Measurements from ENCODE around the gene CTNNA3.

CTNNA3 gene

GRCh38 chr10:66321723-66322665 lies 1374.0 kb downstream of the CTNNA3 start:
- no peaks in the 10 kb centered on the region for H3K79me2 ChIP-seq
- no peak overlapping the region for H2AFZ ChIP-seq
- no peak overlapping the region for H3K4me3 ChIP-seq (ENCODE audit: low read depth, low read length)
- no peak overlapping the region for H3K27ac ChIP-seq
- H3K4me2 ChIP-seq (ENCODE audit: low read length), result no peak overlapping the region
- no peaks in the 10 kb centered on the region for H3K36me3 ChIP-seq (ENCODE audit: control insufficient read depth, insufficient read depth, low read length)
- H3K9me3 ChIP-seq (ENCODE audit: control insufficient read depth, low read length), result no peaks in the 10 kb centered on the region
- H3K4me1 ChIP-seq, result no peaks in the 10 kb centered on the region
- H3K27me3 ChIP-seq (ENCODE audit: control insufficient read depth, insufficient read depth, low read length), result no peaks in the 10 kb centered on the region
- no peak for TF ChIP-seq CTCF (IDR thresholded peaks at IDR 0.05)
- no peak overlapping the region for H3K9ac ChIP-seq

- Histone ChIP-seq H3K9me3 (ENCODE audit: control insufficient read depth, low read length) (no peaks in the 10 kb centered on the region), H2AFZ (no peak overlapping the region), H3K27me3 (ENCODE audit: control insufficient read depth, insufficient read depth, low read length) (no peaks in the 10 kb centered on the region), H3K79me2 (no peaks in the 10 kb centered on the region), H3K27ac (no peak overlapping the region), H3K36me3 (ENCODE audit: control insufficient read depth, insufficient read depth, low read length) (no peaks in the 10 kb centered on the region), H3K4me1 (no peaks in the 10 kb centered on the region), H3K4me3 (ENCODE audit: low read depth, low read length) (no peak overlapping the region), H3K4me2 (ENCODE audit: low read length) (no peak overlapping the region), H3K9ac (no peak overlapping the region)
- TF ChIP-seq CTCF (IDR thresholded peaks at IDR 0.05), result no peak
Measured at GRCh38 chr10:66318761-66319160, 1377.2 kb downstream of the CTNNA3 start.

- H3K4me3 ChIP-seq (ENCODE audit: low read depth, low read length), result no peak overlapping the region
- H3K79me2 ChIP-seq, result no peaks in the 10 kb centered on the region
- no peak for TF ChIP-seq CTCF (IDR thresholded peaks at IDR 0.05)
- no peak overlapping the region for H2AFZ ChIP-seq
- H3K9ac ChIP-seq, result no peak overlapping the region
- no peak overlapping the region for H3K4me2 ChIP-seq (ENCODE audit: low read length)
- H3K36me3 ChIP-seq (ENCODE audit: control insufficient read depth, insufficient read depth, low read length), result no peaks in the 10 kb centered on the region
- H3K27ac ChIP-seq, result no peak overlapping the region
- no peaks in the 10 kb centered on the region for H3K27me3 ChIP-seq (ENCODE audit: control insufficient read depth, insufficient read depth, low read length)
- H3K4me1 ChIP-seq, result no peaks in the 10 kb centered on the region
- H3K9me3 ChIP-seq (ENCODE audit: control insufficient read depth, low read length), result no peaks in the 10 kb centered on the region
Measured at GRCh38 chr10:66307826-66308225, 1388.2 kb downstream of the CTNNA3 start.

- Histone ChIP-seq H3K27ac (no peak overlapping the region), H3K4me2 (ENCODE audit: low read length) (no peak overlapping the region), H3K9me3 (ENCODE audit: control insufficient read depth, low read length) (no peaks in the 10 kb centered on the region), H3K36me3 (ENCODE audit: control insufficient read depth, insufficient read depth, low read length) (no peaks in the 10 kb centered on the region), H3K4me3 (ENCODE audit: low read depth, low read length) (no peak overlapping the region), H2AFZ (no peak overlapping the region), H3K4me1 (no peaks in the 10 kb centered on the region), H3K9ac (no peak overlapping the region), H3K27me3 (ENCODE audit: control insufficient read depth, insufficient read depth, low read length) (no peaks in the 10 kb centered on the region), H3K79me2 (no peaks in the 10 kb centered on the region)
- no peak for TF ChIP-seq CTCF (IDR thresholded peaks at IDR 0.05)
Measured at GRCh38 chr10:66301078-66301477, 1394.9 kb downstream of the CTNNA3 start.

GRCh38 chr10:66295602-66296001 lies 1400.4 kb downstream of the CTNNA3 start:
- TF ChIP-seq CTCF (IDR thresholded peaks at IDR 0.05), result no peak
- no peak overlapping the region for H3K4me2 ChIP-seq (ENCODE audit: low read length)
- H3K79me2 ChIP-seq, result no peaks in the 10 kb centered on the region
- no peaks in the 10 kb centered on the region for H3K36me3 ChIP-seq (ENCODE audit: control insufficient read depth, insufficient read depth, low read length)
- no peaks in the 10 kb centered on the region for H3K27me3 ChIP-seq (ENCODE audit: control insufficient read depth, insufficient read depth, low read length)
- no peak overlapping the region for H3K4me3 ChIP-seq (ENCODE audit: low read depth, low read length)
- H3K9me3 ChIP-seq (ENCODE audit: control insufficient read depth, low read length), result no peaks in the 10 kb centered on the region
- no peak overlapping the region for H3K9ac ChIP-seq
- no peaks in the 10 kb centered on the region for H3K4me1 ChIP-seq
- H2AFZ ChIP-seq, result no peak overlapping the region
- no peak overlapping the region for H3K27ac ChIP-seq

Data from parathyroid adenoma (tissue), 2 donors.